Panc1 (cell line): ENCODE measurements around the gene MAPK7. TPM values are rescaled to one million over a fixed set of nuclear protein-coding genes. Genes with fewer than 3 reads are reported as not detected.

Experiments used
- ATAC-seq: fragments of 200-7000 bp; cut with Tn5 transposase; 2 replicates; pipeline ENCODE4 v1.9.1; 2020; ENCODE audit warnings: mild to moderate bottlenecking, moderate library complexity
- BruUV-seq: library from RNA; stranded (reverse); fragments of 400-500 nt; replicated peaks from 2 replicates; lab custom pipeline; 2021; lab: Mats Ljungman, UMichigan
- CTCF ChIA-PET: fragments of 300-600 bp; sonication (Branson Sonifier 250); formaldehyde crosslinking; loops from one replicate; lab custom pipeline; 2022; ENCODE audit warnings: antibody characterized with exemption; lab: Charles Lee
- POLR2A ChIA-PET: fragments of 300-600 bp; sonication (Branson Sonifier 250); formaldehyde crosslinking; loops from one replicate; lab custom pipeline; 2022; ENCODE audit warnings: antibody characterized with exemption; lab: Charles Lee
- DNase-seq: peaks from one replicate; pipeline ENCODE4 v3.0.0-alpha.2; 2010; ENCODE audit warnings: low read depth, low spot score
- H3K27ac ChIP-seq: 2 replicates; pipeline ENCODE4 v1.5.1; 2011; ENCODE audit warnings: mild to moderate bottlenecking, low read length, inconsistent platforms
- H3K27me3 ChIP-seq: fragments of 200-500 bp; sonication (Bioruptor generic); 2 replicates; pipeline ENCODE4 v1.6.0; 2014; ENCODE audit warnings: low read length, inconsistent platforms; ENCODE audit not compliant: control insufficient read depth, insufficient read depth
- H3K36me3 ChIP-seq: fragments of 200-500 bp; sonication (Bioruptor generic); 2 replicates; pipeline ENCODE4 v1.5.1; 2014; ENCODE audit warnings: inconsistent platforms, mild to moderate bottlenecking, low read length, moderate library complexity; ENCODE audit not compliant: control insufficient read depth, insufficient read depth
- H3K4me1 ChIP-seq: 2 replicates; pipeline ENCODE4 v1.5.1; 2011; ENCODE audit warnings: inconsistent platforms, mild to moderate bottlenecking, low read length, moderate library complexity; ENCODE audit not compliant: control insufficient read depth, insufficient read depth
- H3K4me3 ChIP-seq, 2 experiments: 2 replicates each; pipeline ENCODE4 v1.5.1; 2011 to 2012; ENCODE audit warnings: low read depth in 2 of 2, low read length in 2 of 2, mild to moderate bottlenecking in 2 of 2, inconsistent platforms in 1 of 2, moderate library complexity in 1 of 2
- H3K9me3 ChIP-seq: fragments of 200-500 bp; sonication (Bioruptor generic); 2 replicates; pipeline ENCODE4 v1.5.1; 2014; ENCODE audit warnings: low read depth, mild to moderate bottlenecking, inconsistent platforms, low read length, moderate library complexity; ENCODE audit not compliant: control insufficient read depth, insufficient read depth
- POLR2AphosphoS5 ChIP-seq: IDR thresholded peaks from 2 replicates; pipeline ENCODE4 v1.6.1; 2012; ENCODE audit warnings: mild to moderate bottlenecking, low read depth, low read length, moderate library complexity
- SIN3A ChIP-seq: IDR thresholded peaks from 2 replicates; pipeline ENCODE4 v1.6.1; 2012; ENCODE audit warnings: low read depth, mild to moderate bottlenecking, low read length, moderate library complexity, borderline replicate concordance; ENCODE audit not compliant: insufficient read depth
- TCF7L2 ChIP-seq: IDR thresholded peaks from 2 replicates; pipeline ENCODE4 v1.6.1; 2011; ENCODE audit warnings: mild to moderate bottlenecking, low read depth, low read length, inconsistent platforms
- in situ Hi-C: cut with HindIII; loops from 2 replicates; pipeline ENCODE4 v1.10.0; 2016; ENCODE audit warnings: low sequenced_read_pairs, low pct_unique_long_range_greater_than_20kb
- intact Hi-C: fragments of 100-400 bp; cut with micrococcal nuclease; formaldehyde crosslinking; loops from one replicate; pipeline ENCODE4 v1.10.0; 2022; ENCODE audit not compliant: unreplicated experiment
- total RNA-seq: library from RNA; stranded (reverse); gene quantifications from one replicate; pipeline ENCODE4 v1.2.1, GENCODE V29; 2021; ENCODE audit not compliant: unreplicated experiment
- TF ChIP-seq, protein P1 (sequence below), 2 experiments: IDR thresholded peaks; 2 replicates each; pipeline ENCODE4 v1.6.1; 2011 to 2012; ENCODE audit warnings: low read depth in 2 of 2, control low read depth in 1 of 2, low read length in 1 of 2, mild to moderate bottlenecking in 1 of 2, moderate library complexity in 1 of 2; ENCODE audit not compliant: insufficient read depth in 1 of 2
- TF ChIP-seq, protein P2 (sequence below): fragments of 450-650 bp; IDR thresholded peaks from 2 replicates; pipeline ENCODE4 v1.5.1; 2017; ENCODE audit warnings: mild to moderate bottlenecking

Gene MAPK7
- total RNA-seq, 1 experiment from 2014 or later = 28.9 TPM

DNA sequence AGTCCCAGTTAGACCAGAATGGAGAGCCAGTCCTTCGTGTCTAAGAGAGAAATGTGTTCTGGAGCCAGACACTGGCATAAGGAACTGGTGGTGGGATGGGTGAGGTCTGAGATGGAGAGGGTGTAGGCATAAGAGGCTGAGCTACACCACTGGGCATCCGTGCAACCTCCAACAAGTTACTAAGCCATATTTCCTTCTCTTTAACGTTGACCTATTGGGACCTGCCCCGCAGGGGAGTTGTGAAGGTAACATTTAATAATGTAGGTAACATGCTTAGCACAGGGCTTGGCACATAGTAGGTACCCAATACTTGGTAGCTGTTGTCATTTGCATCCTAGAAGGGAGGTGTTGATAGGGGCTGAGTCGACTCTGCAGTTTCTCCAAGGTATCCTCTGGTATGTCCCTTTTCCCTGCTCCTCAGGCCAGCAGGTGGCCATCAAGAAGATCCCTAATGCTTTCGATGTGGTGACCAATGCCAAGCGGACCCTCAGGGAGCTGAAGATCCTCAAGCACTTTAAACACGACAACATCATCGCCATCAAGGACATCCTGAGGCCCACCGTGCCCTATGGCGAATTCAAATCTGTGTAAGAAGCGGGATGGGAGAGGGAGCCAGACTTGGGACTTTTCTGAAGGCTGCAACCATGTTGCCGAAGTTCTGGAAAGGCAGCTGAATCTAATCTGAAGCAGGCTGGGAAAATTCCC, 1.2 kb downstream of the MAPK7 start:
- TSS peak; percentile 74 for BruUV-seq
- H3K9me3 ChIP-seq = no peaks in the 10 kb centered on the region
- H3K4me3 ChIP-seq = peak overlapping the region; percentile 78 to 83
- ATAC-seq (no peak), DNase-seq (no peak)
- CTCF ChIA-PET = no interaction called here
- H3K27me3 ChIP-seq = no peaks in the 10 kb centered on the region
- in situ Hi-C loops (no loop called here), intact Hi-C loops (loop anchor here (5.0 kb wide), 1 partner anchor 68 kb away; no protein-coding TSS in a partner anchor)
- peaks cover 6% of the 10 kb centered on the region for H3K36me3 ChIP-seq
- POLR2A ChIA-PET = no interaction called here
- peak overlapping the region; percentile 82 for H3K27ac ChIP-seq
- H3K4me1 ChIP-seq = no peaks in the 10 kb centered on the region; the same call in 1 of the 2 replicates
- TF ChIP-seq, protein P1, sequence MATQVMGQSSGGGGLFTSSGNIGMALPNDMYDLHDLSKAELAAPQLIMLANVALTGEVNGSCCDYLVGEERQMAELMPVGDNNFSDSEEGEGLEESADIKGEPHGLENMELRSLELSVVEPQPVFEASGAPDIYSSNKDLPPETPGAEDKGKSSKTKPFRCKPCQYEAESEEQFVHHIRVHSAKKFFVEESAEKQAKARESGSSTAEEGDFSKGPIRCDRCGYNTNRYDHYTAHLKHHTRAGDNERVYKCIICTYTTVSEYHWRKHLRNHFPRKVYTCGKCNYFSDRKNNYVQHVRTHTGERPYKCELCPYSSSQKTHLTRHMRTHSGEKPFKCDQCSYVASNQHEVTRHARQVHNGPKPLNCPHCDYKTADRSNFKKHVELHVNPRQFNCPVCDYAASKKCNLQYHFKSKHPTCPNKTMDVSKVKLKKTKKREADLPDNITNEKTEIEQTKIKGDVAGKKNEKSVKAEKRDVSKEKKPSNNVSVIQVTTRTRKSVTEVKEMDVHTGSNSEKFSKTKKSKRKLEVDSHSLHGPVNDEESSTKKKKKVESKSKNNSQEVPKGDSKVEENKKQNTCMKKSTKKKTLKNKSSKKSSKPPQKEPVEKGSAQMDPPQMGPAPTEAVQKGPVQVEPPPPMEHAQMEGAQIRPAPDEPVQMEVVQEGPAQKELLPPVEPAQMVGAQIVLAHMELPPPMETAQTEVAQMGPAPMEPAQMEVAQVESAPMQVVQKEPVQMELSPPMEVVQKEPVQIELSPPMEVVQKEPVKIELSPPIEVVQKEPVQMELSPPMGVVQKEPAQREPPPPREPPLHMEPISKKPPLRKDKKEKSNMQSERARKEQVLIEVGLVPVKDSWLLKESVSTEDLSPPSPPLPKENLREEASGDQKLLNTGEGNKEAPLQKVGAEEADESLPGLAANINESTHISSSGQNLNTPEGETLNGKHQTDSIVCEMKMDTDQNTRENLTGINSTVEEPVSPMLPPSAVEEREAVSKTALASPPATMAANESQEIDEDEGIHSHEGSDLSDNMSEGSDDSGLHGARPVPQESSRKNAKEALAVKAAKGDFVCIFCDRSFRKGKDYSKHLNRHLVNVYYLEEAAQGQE (IDR thresholded peaks at IDR 0.05; ENCODE audit: insufficient read depth in 1 of 2, low read depth in 2 of 2, low read length in 1 of 2) = no peak
- TF ChIP-seq TCF7L2 (no peak), POLR2AphosphoS5 (no peak), SIN3A (no peak)
- TF ChIP-seq, protein P2, sequence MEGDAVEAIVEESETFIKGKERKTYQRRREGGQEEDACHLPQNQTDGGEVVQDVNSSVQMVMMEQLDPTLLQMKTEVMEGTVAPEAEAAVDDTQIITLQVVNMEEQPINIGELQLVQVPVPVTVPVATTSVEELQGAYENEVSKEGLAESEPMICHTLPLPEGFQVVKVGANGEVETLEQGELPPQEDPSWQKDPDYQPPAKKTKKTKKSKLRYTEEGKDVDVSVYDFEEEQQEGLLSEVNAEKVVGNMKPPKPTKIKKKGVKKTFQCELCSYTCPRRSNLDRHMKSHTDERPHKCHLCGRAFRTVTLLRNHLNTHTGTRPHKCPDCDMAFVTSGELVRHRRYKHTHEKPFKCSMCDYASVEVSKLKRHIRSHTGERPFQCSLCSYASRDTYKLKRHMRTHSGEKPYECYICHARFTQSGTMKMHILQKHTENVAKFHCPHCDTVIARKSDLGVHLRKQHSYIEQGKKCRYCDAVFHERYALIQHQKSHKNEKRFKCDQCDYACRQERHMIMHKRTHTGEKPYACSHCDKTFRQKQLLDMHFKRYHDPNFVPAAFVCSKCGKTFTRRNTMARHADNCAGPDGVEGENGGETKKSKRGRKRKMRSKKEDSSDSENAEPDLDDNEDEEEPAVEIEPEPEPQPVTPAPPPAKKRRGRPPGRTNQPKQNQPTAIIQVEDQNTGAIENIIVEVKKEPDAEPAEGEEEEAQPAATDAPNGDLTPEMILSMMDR = no peak

DNA sequence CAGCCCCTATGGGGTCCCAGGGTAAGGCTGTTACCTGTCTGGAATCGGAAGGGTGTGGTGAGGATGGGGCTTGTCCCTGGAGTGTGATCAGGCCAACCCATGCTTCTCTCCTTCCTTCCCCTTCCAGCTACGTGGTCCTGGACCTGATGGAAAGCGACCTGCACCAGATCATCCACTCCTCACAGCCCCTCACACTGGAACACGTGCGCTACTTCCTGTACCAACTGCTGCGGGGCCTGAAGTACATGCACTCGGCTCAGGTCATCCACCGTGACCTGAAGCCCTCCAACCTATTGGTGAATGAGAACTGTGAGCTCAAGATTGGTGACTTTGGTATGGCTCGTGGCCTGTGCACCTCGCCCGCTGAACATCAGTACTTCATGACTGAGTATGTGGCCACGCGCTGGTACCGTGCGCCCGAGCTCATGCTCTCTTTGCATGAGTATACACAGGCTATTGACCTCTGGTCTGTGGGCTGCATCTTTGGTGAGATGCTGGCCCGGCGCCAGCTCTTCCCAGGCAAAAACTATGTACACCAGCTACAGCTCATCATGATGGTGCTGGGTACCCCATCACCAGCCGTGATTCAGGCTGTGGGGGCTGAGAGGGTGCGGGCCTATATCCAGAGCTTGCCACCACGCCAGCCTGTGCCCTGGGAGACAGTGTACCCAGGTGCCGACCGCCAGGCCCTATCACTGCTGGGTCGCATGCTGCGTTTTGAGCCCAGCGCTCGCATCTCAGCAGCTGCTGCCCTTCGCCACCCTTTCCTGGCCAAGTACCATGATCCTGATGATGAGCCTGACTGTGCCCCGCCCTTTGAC, 2.4 kb downstream of the MAPK7 start:
- CTCF ChIA-PET = no interaction called here
- BruUV-seq = no TSS peak
- H3K27ac ChIP-seq = no peak overlapping the region
- no peaks in the 10 kb centered on the region; the same call in 1 of the 2 replicates for H3K4me1 ChIP-seq
- POLR2A ChIA-PET = no interaction called here
- H3K9me3 ChIP-seq = no peaks in the 10 kb centered on the region
- no peak overlapping the region for H3K4me3 ChIP-seq
- DNase-seq (no peak), ATAC-seq (no peak)
- in situ Hi-C loops = no loop called here
- intact Hi-C loops = no loop called here
- peaks cover 6% of the 10 kb centered on the region for H3K36me3 ChIP-seq
- no peaks in the 10 kb centered on the region for H3K27me3 ChIP-seq
- no peak for TF ChIP-seq SIN3A
- TF ChIP-seq TCF7L2 = no peak
